22Rv1 (cell line): ENCODE measurements around the gene ENPP1.

ENCODE experiments used
- CTCF ChIP-seq: fragments of 450-650 bp; IDR thresholded peaks from 2 replicates; pipeline ENCODE4 v1.5.1; 2017; ENCODE audit warnings: mild to moderate bottlenecking
- ZFX ChIP-seq: fragments of 450-650 bp; IDR thresholded peaks from 2 replicates; pipeline ENCODE4 v1.6.1; 2017; ENCODE audit warnings: antibody characterized with exemption, borderline replicate concordance

GRCh38 chr6:131893198-131893597, 85.4 kb downstream of the ENPP1 start:
- TF ChIP-seq CTCF (no peak), ZFX (no peak)
